Fibroblast of lung (primary cell): ENCODE results near the gene WNT3.

Source experiments
- CTCF ChIP-seq, 2 donors: IDR thresholded peaks in 1 of 2; conservative IDR thresholded peaks in 1 of 2; 1 replicate in 1 of 2; 2 replicates in 1 of 2; pipeline ENCODE4 v1.5.1; 2011 to 2012; ENCODE audit warnings: low read length in 2 of 2, control low read depth in 1 of 2, inconsistent platforms in 1 of 2, low read depth in 1 of 2, mild to moderate bottlenecking in 1 of 2
- EZH2 ChIP-seq: IDR thresholded peaks from 2 replicates; pipeline ENCODE4 v1.5.1; 2012; ENCODE audit warnings: low read length, control low read depth, mild to moderate bottlenecking; ENCODE audit errors: missing control alignments

DNA sequence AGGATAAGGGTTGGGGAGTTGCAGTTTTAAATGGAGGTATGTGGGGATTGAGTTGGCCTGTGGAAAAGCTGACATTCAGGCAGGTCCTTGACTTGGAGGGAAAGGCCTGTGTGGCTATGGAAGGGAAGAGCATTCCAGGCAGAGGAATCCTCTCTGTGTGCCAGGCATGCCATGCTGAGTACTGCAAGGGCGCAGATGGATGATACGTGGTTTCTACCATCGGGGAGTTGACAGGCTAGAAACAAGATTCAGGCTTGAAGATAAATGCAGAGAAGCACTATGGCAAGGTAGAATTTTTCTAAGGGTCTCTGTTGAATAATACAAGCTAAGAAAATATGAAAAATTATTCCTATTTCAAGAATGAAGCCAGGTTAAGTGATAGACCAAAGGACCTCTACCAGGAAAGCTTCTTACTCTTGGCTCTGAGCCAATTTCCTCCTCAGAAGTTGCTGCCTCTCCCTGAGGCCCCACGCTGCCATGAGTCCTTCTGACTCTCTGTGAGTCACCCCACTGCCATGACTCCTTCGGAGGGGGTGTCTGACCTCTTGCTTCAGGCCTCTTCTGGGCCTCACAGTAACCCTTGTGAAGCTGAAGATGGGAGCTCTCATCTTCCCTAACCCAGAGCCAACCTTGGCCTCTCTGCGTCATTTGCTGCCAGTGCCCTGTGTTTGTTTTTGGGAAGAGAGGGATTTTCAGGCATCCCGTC lies 75.8 kb downstream of the WNT3 start:
- TF ChIP-seq CTCF (conservative IDR thresholded peaks at IDR 0.05 in 1 of 2, IDR thresholded peaks at IDR 0.05 in 1 of 2; ENCODE audit: low read depth in 1 of 2, low read length in 2 of 2) (no peak), EZH2 (no peak)
